Mucosa of rectum (tissue), 2 donors: ENCODE measurements around the gene EPHX1.
A peak's percentile ranks its signal among the peaks of the same experiment; 100 is the strongest.
"Not testable (repeated sequence)": the region's sequence is repeated elsewhere in the genome, so short reads cannot be mapped to it uniquely, and the experiment has no call there.

Experiments used
- H3K27ac ChIP-seq, 2 donors: one replicate each; pipeline ENCODE4 v1.7.0; 2013; ENCODE audit warnings: inconsistent platforms in 2 of 2, low read depth in 2 of 2, low read length in 2 of 2
- H3K27me3 ChIP-seq, 2 donors: one replicate each; pipeline ENCODE4 v1.7.0; 2013; ENCODE audit warnings: low read length in 2 of 2; ENCODE audit not compliant: control insufficient read depth in 2 of 2, insufficient read depth in 2 of 2
- H3K36me3 ChIP-seq, 2 donors: one replicate each; pipeline ENCODE4 v1.7.0; 2013; ENCODE audit warnings: low read length in 2 of 2; ENCODE audit not compliant: control insufficient read depth in 2 of 2, insufficient read depth in 2 of 2
- H3K4me1 ChIP-seq, 2 donors: one replicate each; pipeline ENCODE4 v1.7.0; 2013; ENCODE audit warnings: low read length in 2 of 2, mild to moderate bottlenecking in 1 of 2; ENCODE audit not compliant: control insufficient read depth in 2 of 2, insufficient read depth in 2 of 2
- H3K4me3 ChIP-seq, 2 donors: one replicate each; pipeline ENCODE4 v1.7.0; 2013; ENCODE audit warnings: low read length in 2 of 2
- H3K9ac ChIP-seq, 2 donors: one replicate each; pipeline ENCODE4 v1.7.0; 2013; ENCODE audit warnings: low read length in 2 of 2, low read depth in 1 of 2, mild to moderate bottlenecking in 1 of 2
- H3K9me3 ChIP-seq, 2 donors: one replicate each; pipeline ENCODE4 v1.7.0; 2013; ENCODE audit warnings: low read length in 2 of 2; ENCODE audit not compliant: control insufficient read depth in 2 of 2
- donor health status: healthy.
- donor health status: Normal muscosa, but diverticular disease.

EPHX1 gene

GRCh38 chr1:225806736-225807135 is 3.2 kb upstream of the EPHX1 start:
- H3K4me3 ChIP-seq, H3K27me3 ChIP-seq, H3K9me3 ChIP-seq, H3K36me3 ChIP-seq, H3K27ac ChIP-seq, H3K4me1 ChIP-seq, H3K9ac ChIP-seq: not testable (repeated sequence)

DNA sequence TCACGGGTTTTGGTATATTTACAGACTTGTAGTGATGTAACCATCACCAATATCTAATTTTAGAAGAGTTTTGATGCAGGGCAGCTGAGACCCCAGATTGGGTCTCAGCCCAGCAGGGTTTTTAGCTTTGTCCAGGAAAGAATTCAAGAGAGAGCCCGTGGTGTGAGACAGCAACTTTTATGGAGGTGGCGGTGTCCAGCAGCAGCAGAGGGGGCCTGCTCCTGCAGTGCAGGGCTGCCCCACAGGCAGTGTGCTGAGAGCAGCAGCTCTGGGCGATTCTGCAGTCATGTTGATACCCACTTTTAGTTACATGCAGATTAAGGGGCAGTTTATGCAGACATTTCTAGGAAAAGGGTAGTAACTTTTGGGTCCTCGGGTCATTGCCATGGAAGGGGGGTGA is 1.8 kb upstream of the EPHX1 start:
- peaks cover 12 to 18% of the 10 kb centered on the region in 2 donors for H3K4me1 ChIP-seq
- no peak overlapping the region for H3K9ac ChIP-seq
- H3K9me3 ChIP-seq, result no peaks in the 10 kb centered on the region
- H3K4me3 ChIP-seq, result no peak overlapping the region
- no peak overlapping the region for H3K27ac ChIP-seq
- H3K36me3 ChIP-seq, result no peaks in the 10 kb centered on the region
- H3K27me3 ChIP-seq, result no peaks in the 10 kb centered on the region

DNA sequence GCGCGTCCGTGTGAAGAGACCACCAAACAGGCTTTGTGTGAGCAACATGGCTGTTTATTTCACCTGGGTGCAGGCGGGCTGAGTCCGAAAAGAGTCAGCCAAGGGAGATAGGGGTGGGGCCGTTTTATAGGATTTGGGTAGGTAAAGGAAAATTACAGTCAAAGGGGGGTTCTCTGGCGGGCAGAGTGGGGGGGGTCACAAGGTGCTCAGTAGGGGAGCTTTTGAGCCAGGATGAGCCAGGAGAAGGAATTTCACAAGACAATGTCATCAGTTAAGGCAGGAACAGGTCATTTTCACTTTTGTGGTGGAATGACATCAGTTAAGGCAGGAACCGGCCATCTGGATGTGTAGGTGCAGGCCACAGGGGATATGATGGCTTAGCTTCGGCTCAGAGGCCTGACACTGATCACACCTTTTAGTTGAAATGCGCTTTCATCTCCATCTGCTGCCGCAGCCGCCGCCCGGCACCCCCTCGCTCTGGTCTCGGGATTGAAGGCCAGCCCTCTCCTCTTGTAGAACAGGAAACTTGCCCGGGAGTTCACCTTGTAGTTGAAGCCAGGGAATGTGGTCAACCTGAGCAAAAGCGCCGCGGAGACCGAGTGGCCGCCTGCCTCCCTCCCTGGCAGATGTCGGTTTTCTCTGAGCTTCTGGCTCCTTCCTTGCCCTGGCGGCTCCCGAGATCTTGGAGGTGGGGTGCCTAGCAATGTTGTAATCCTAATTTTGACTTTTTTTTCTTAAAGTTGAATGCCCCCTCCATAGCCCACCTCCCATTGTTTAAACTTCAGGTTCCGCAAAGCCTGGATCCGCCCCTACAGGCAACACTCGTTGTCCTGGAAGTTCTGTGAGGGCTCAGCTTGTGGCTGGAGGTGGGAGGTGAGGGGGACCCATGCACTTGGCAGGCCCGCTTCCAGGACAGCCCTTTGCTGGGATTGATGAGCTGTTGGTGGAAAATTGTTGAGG is 935 bp downstream of the EPHX1 start:
- peak overlapping the region; percentile 75 to 84 for H3K4me3 ChIP-seq
- peak overlapping the region; percentile 41 to 81 for H3K9ac ChIP-seq
- H3K36me3 ChIP-seq, H3K27me3 ChIP-seq, H3K9me3 ChIP-seq: not testable (repeated sequence)
- peak overlapping the region; percentile 72 to 74 for H3K27ac ChIP-seq
- H3K4me1 ChIP-seq, result peaks cover 32 to 34% of the 10 kb centered on the region in 2 donors

- Histone ChIP-seq H3K9me3 (no peaks in the 10 kb centered on the region), H3K4me3 (peak overlapping the region in 1 of 2 donors; percentile 75), H3K27me3 (no peaks in the 10 kb centered on the region), H3K27ac (peak overlapping the region; percentile 34 to 88), H3K9ac (peak overlapping the region in 1 of 2 donors; percentile 49), H3K4me1 (peaks cover 37 to 39% of the 10 kb centered on the region in 2 donors), H3K36me3 (no peaks in the 10 kb centered on the region)
These were observed 1.9 kb downstream of the EPHX1 start for GRCh38 chr1:225811622-225812487.

DNA sequence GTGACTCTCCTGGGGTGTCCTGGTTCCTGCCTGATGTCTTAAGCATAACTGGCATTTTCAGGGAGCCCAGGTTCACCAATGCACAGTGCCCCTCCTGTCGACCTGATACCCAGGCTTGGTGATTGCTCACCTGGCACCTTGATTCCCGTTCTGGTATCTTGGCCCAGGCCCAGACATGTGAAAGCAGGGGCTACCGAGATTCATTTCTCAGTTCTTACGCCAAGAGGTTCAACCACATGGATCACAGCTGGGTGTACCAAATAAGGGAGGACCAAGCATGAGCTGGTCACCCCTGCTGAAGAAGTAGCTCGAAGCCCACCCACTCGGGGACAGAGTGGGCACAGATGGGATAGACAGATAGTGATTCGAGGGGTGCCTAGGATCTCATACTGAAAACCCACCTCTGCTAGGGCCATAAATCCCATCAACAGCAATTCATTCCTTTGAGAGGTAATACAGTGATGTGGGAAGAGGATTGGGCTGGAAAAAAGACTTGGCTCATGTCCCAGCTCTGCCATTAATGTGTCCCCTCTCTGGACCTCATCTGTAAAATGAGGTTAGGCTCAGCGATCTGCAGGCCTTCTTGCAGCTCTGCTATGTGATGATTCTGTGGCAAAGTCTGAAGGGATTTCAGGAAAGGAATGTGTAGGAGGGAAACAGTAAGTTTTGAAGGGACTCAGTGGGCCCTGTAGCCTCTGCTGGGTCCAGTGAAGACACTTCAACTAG is 2.7 kb downstream of the EPHX1 start:
- H3K9ac ChIP-seq, result peak overlapping the region in 1 of 2 donors; percentile 26
- no peak overlapping the region for H3K4me3 ChIP-seq
- H3K27me3 ChIP-seq, result no peaks in the 10 kb centered on the region
- H3K9me3 ChIP-seq, result no peaks in the 10 kb centered on the region
- H3K36me3 ChIP-seq, result no peaks in the 10 kb centered on the region
- H3K4me1 ChIP-seq, result peaks cover 45 to 47% of the 10 kb centered on the region in 2 donors
- peak overlapping the region; percentile 86 to 88 for H3K27ac ChIP-seq

GRCh38 chr1:225813214-225813964 is 3.5 kb downstream of the EPHX1 start:
- peaks cover 53 to 55% of the 10 kb centered on the region in 2 donors for H3K4me1 ChIP-seq
- H3K4me3 ChIP-seq, result peak overlapping the region; percentile 36 to 54
- peak overlapping the region; percentile 20 to 26 for H3K9ac ChIP-seq

GRCh38 chr1:225814381-225814780 is 4.5 kb downstream of the EPHX1 start:
- peak overlapping the region; percentile 86 to 88 for H3K27ac ChIP-seq
- no peak overlapping the region for H3K4me3 ChIP-seq
- H3K9ac ChIP-seq, result peak overlapping the region in 1 of 2 donors; percentile 45
- H3K4me1 ChIP-seq, result peaks cover 55 to 56% of the 10 kb centered on the region in 2 donors
- no peaks in the 10 kb centered on the region for H3K36me3 ChIP-seq
- H3K9me3 ChIP-seq, result no peaks in the 10 kb centered on the region
- H3K27me3 ChIP-seq, result no peaks in the 10 kb centered on the region

More at GRCh38 chr1:225813214-225813964, 3.5 kb downstream of the EPHX1 start:
- no peaks in the 10 kb centered on the region for H3K9me3 ChIP-seq
- H3K27ac ChIP-seq, result peak overlapping the region; percentile 86 to 88
- no peaks in the 10 kb centered on the region for H3K27me3 ChIP-seq
- H3K36me3 ChIP-seq, result no peaks in the 10 kb centered on the region

- not testable (repeated sequence) for H3K4me3 ChIP-seq, H3K9ac ChIP-seq, H3K9me3 ChIP-seq, H3K36me3 ChIP-seq, H3K27me3 ChIP-seq
- Histone ChIP-seq H3K27ac (peak overlapping the region in 1 of 2 donors; percentile 86), H3K4me1 (peaks cover 55 to 58% of the 10 kb centered on the region in 2 donors)
These were observed 5.2 kb downstream of the EPHX1 start for GRCh38 chr1:225815090-225815489.

GRCh38 chr1:225815526-225816178 is 5.7 kb downstream of the EPHX1 start:
- no peak overlapping the region for H3K4me3 ChIP-seq
- H3K9ac ChIP-seq, result no peak overlapping the region
- no peaks in the 10 kb centered on the region for H3K27me3 ChIP-seq
- no peaks in the 10 kb centered on the region for H3K9me3 ChIP-seq
- no peak overlapping the region for H3K27ac ChIP-seq
- peaks cover 55 to 58% of the 10 kb centered on the region in 2 donors for H3K4me1 ChIP-seq
- no peaks in the 10 kb centered on the region for H3K36me3 ChIP-seq
